Measurements from ENCODE around the gene ABCC11.

The ABCC11 gene

DNA sequence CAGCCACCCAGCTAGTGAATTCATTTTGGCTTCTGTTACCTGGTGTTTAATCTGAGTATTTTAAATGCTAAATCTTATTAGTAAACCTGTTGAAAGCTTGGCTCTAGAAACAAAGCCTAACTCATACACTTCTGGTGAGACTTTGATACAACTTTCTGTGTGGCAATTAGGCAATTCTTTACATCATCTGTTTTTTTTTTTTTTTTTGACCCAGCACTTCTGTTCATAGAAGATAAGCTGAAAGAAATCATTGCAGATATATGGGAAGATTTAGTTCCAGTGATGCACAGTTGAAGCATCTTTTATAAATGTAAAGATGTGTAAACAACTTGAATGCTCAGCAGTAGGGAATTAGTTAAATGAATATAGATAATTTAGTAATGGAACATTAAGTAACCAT lies 21.7 kb upstream of the ABCC11 start:
- Histone ChIP-seq H3K27me3 (ENCODE audit: control insufficient read depth in 1 of 2, insufficient read depth in 1 of 2, low read length in 2 of 2) (no peaks in the 10 kb centered on the region), H3K4me1 (ENCODE audit: control insufficient read depth, insufficient read depth, low read depth, low read length) (no peaks in the 10 kb centered on the region), H2AK5ac (ENCODE audit: low read length, severe bottlenecking) (no peak overlapping the region), H2BK120ac (ENCODE audit: low read depth, low read length) (no peak overlapping the region), H4K8ac (ENCODE audit: low read length) (no peak overlapping the region), H4K91ac (ENCODE audit: low read length) (no peak overlapping the region), H3K14ac (ENCODE audit: low read length in 2 of 2) (no peak overlapping the region), H2BK5ac (ENCODE audit: low read depth, low read length, poor library complexity, severe bottlenecking) (no peak overlapping the region), H2BK12ac (ENCODE audit: low read length in 2 of 2) (no peak overlapping the region), H3K79me1 (replicated peaks; ENCODE audit: low read length, poor library complexity, severe bottlenecking) (peaks cover 12% of the 10 kb centered on the region), H3K36me3 (ENCODE audit: control insufficient read depth in 1 of 2, insufficient read depth in 2 of 2, low read depth in 1 of 2, low read length in 2 of 2) (peaks cover 2 to 68% of the 10 kb centered on the region in 2 experiments), H2BK15ac (ENCODE audit: low read depth, poor library complexity, severe bottlenecking) (no peak overlapping the region), H3K4me2 (ENCODE audit: low read length, poor library complexity, severe bottlenecking) (no peak overlapping the region), H3K4ac (ENCODE audit: low read depth in 1 of 2, low read length in 2 of 2) (no peak overlapping the region), H3K27ac (ENCODE audit: low read length, poor library complexity, severe bottlenecking) (no peak overlapping the region), H3K18ac (ENCODE audit: low read depth in 1 of 2, low read length in 2 of 2) (no peak overlapping the region), H3K9ac (ENCODE audit: low read length) (no peak overlapping the region), H3K4me3 (ENCODE audit: insufficient read depth in 1 of 2, low read depth in 1 of 2, low read length in 2 of 2) (no peak overlapping the region), H3K23ac (ENCODE audit: low read length in 2 of 2) (no peak overlapping the region), H2AFZ (ENCODE audit: low read depth, low read length) (no peak overlapping the region), H3K9me3 (ENCODE audit: control insufficient read depth, low read length) (no peaks in the 10 kb centered on the region)
- no peak for DNase-seq

GRCh38 chr16:48262631-48263030 lies 15.3 kb upstream of the ABCC11 start:
- Histone ChIP-seq H3K27ac (ENCODE audit: low read length, poor library complexity, severe bottlenecking) (no peak overlapping the region), H2BK12ac (ENCODE audit: low read length in 2 of 2) (no peak overlapping the region), H3K9ac (ENCODE audit: low read length) (no peak overlapping the region), H2BK120ac (ENCODE audit: low read depth, low read length) (no peak overlapping the region), H3K79me1 (replicated peaks; ENCODE audit: low read length, poor library complexity, severe bottlenecking) (peaks cover 9% of the 10 kb centered on the region), H3K4ac (ENCODE audit: low read depth in 1 of 2, low read length in 2 of 2) (no peak overlapping the region), H3K4me3 (ENCODE audit: insufficient read depth in 1 of 2, low read depth in 1 of 2, low read length in 2 of 2) (no peak overlapping the region), H3K14ac (ENCODE audit: low read length in 2 of 2) (no peak overlapping the region), H3K18ac (ENCODE audit: low read depth in 1 of 2, low read length in 2 of 2) (no peak overlapping the region), H2BK5ac (ENCODE audit: low read depth, low read length, poor library complexity, severe bottlenecking) (no peak overlapping the region), H3K36me3 (ENCODE audit: control insufficient read depth in 1 of 2, insufficient read depth in 2 of 2, low read depth in 1 of 2, low read length in 2 of 2) (peaks cover 7 to 85% of the 10 kb centered on the region in 2 experiments), H3K4me1 (ENCODE audit: control insufficient read depth, insufficient read depth, low read depth, low read length) (no peaks in the 10 kb centered on the region), H4K91ac (ENCODE audit: low read length) (no peak overlapping the region), H2AFZ (ENCODE audit: low read depth, low read length) (no peak overlapping the region), H3K23ac (ENCODE audit: low read length in 2 of 2) (no peak overlapping the region), H3K4me2 (ENCODE audit: low read length, poor library complexity, severe bottlenecking) (no peak overlapping the region), H2AK5ac (ENCODE audit: low read length, severe bottlenecking) (no peak overlapping the region), H3K27me3 (ENCODE audit: control insufficient read depth in 1 of 2, insufficient read depth in 1 of 2, low read length in 2 of 2) (no peaks in the 10 kb centered on the region), H4K8ac (ENCODE audit: low read length) (no peak overlapping the region), H2BK15ac (ENCODE audit: low read depth, poor library complexity, severe bottlenecking) (no peak overlapping the region), H3K9me3 (ENCODE audit: control insufficient read depth, low read length) (no peaks in the 10 kb centered on the region)
- WGBS: no CpG with 5 or more reads among the region's 2 CpGs
- no peak for DNase-seq

GRCh38 chr16:48261569-48261968 lies 14.2 kb upstream of the ABCC11 start:
- no CpG with 5 or more reads among the region's 1 CpG for WGBS
- Histone ChIP-seq H3K23ac (ENCODE audit: low read length in 2 of 2) (no peak overlapping the region), H3K36me3 (ENCODE audit: control insufficient read depth in 1 of 2, insufficient read depth in 2 of 2, low read depth in 1 of 2, low read length in 2 of 2) (peaks cover 7 to 84% of the 10 kb centered on the region in 2 experiments), H3K9ac (ENCODE audit: low read length) (no peak overlapping the region), H3K4ac (ENCODE audit: low read depth in 1 of 2, low read length in 2 of 2) (no peak overlapping the region), H3K4me3 (ENCODE audit: insufficient read depth in 1 of 2, low read depth in 1 of 2, low read length in 2 of 2) (no peak overlapping the region), H3K18ac (ENCODE audit: low read depth in 1 of 2, low read length in 2 of 2) (no peak overlapping the region), H3K4me2 (ENCODE audit: low read length, poor library complexity, severe bottlenecking) (no peak overlapping the region), H2BK5ac (ENCODE audit: low read depth, low read length, poor library complexity, severe bottlenecking) (no peak overlapping the region), H2AFZ (ENCODE audit: low read depth, low read length) (no peak overlapping the region), H3K79me1 (replicated peaks; ENCODE audit: low read length, poor library complexity, severe bottlenecking) (peaks cover 7% of the 10 kb centered on the region), H2BK120ac (ENCODE audit: low read depth, low read length) (no peak overlapping the region), H3K9me3 (ENCODE audit: control insufficient read depth, low read length) (no peaks in the 10 kb centered on the region), H3K4me1 (ENCODE audit: control insufficient read depth, insufficient read depth, low read depth, low read length) (no peaks in the 10 kb centered on the region), H2AK5ac (ENCODE audit: low read length, severe bottlenecking) (no peak overlapping the region), H2BK12ac (ENCODE audit: low read length in 2 of 2) (no peak overlapping the region), H3K27ac (ENCODE audit: low read length, poor library complexity, severe bottlenecking) (no peak overlapping the region), H4K8ac (ENCODE audit: low read length) (no peak overlapping the region), H4K91ac (ENCODE audit: low read length) (no peak overlapping the region), H3K14ac (ENCODE audit: low read length in 2 of 2) (no peak overlapping the region), H2BK15ac (ENCODE audit: low read depth, poor library complexity, severe bottlenecking) (no peak overlapping the region), H3K27me3 (ENCODE audit: control insufficient read depth in 1 of 2, insufficient read depth in 1 of 2, low read length in 2 of 2) (no peaks in the 10 kb centered on the region)
- DNase-seq: no peak

DNA sequence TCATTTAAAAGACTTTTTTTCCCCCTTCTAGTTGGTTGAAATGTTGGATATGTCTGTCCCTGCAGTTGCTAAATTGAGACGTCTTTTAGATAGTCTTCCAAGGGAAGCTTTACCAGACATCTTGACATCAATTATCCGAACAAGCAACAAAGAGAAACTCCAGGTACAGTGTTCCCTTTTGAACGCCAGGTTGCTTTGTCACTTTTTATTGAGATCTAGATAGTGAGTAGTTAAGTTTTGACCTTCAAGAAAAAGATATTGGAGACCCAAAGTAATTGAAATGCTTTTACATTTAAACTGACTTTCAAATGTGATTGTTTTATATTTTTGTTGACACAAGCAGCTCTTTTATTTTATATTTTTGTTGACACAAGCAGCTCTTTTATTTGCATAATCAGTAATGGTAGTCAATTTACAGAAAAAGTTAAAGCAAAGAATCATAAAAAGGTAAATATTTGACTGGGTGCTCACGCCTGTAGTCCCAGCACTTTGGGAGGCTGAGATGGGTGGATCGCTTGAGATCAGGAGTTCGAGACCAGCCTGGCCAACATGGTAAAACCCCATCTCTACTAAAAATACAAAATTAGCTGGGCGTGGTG lies 9.3 kb upstream of the ABCC11 start:
- Histone ChIP-seq H3K9me3 (ENCODE audit: control insufficient read depth, low read length) (no peaks in the 10 kb centered on the region), H3K4me1 (ENCODE audit: control insufficient read depth, insufficient read depth, low read depth, low read length) (peaks cover 2% of the 10 kb centered on the region), H3K18ac (ENCODE audit: low read depth in 1 of 2, low read length in 2 of 2) (no peak overlapping the region), H3K4ac (ENCODE audit: low read depth in 1 of 2, low read length in 2 of 2) (no peak overlapping the region), H3K23ac (ENCODE audit: low read length in 2 of 2) (no peak overlapping the region), H3K36me3 (ENCODE audit: control insufficient read depth in 1 of 2, insufficient read depth in 2 of 2, low read depth in 1 of 2, low read length in 2 of 2) (peaks cover 7 to 83% of the 10 kb centered on the region in 2 experiments), H3K4me2 (ENCODE audit: low read length, poor library complexity, severe bottlenecking) (no peak overlapping the region), H2BK15ac (ENCODE audit: low read depth, poor library complexity, severe bottlenecking) (no peak overlapping the region), H2BK5ac (ENCODE audit: low read depth, low read length, poor library complexity, severe bottlenecking) (no peak overlapping the region), H3K27me3 (ENCODE audit: control insufficient read depth in 1 of 2, insufficient read depth in 1 of 2, low read length in 2 of 2) (no peaks in the 10 kb centered on the region), H2AK5ac (ENCODE audit: low read length, severe bottlenecking) (no peak overlapping the region), H3K14ac (ENCODE audit: low read length in 2 of 2) (no peak overlapping the region), H3K79me1 (replicated peaks; ENCODE audit: low read length, poor library complexity, severe bottlenecking) (peaks cover 17% of the 10 kb centered on the region), H3K4me3 (ENCODE audit: insufficient read depth in 1 of 2, low read depth in 1 of 2, low read length in 2 of 2) (no peak overlapping the region), H2AFZ (ENCODE audit: low read depth, low read length) (no peak overlapping the region), H3K27ac (ENCODE audit: low read length, poor library complexity, severe bottlenecking) (no peak overlapping the region), H2BK120ac (ENCODE audit: low read depth, low read length) (no peak overlapping the region), H2BK12ac (ENCODE audit: low read length in 2 of 2) (no peak overlapping the region), H4K8ac (ENCODE audit: low read length) (no peak overlapping the region), H3K9ac (ENCODE audit: low read length) (no peak overlapping the region), H4K91ac (ENCODE audit: low read length) (no peak overlapping the region)
- DNase-seq: no peak
- WGBS: 99% methylated on average over 5 of the region's 7 CpGs
